Measurements from ENCODE around the gene PA2G4. TPM values are rescaled to one million over a fixed set of nuclear protein-coding genes. Genes with fewer than 3 reads are reported as not detected.
A peak's percentile ranks its signal among the peaks of the same experiment; 100 is the strongest.

The PA2G4 gene
- total RNA-seq, 1 experiment from 2014 or later = 406 TPM

- POLR2A ChIA-PET (ENCODE audit: unreplicated experiment) = no interaction called here
- H3K79me2 ChIP-seq (ENCODE audit: low read length) = peaks cover 30% of the 10 kb centered on the region
- no peaks in the 10 kb centered on the region for H3K9me3 ChIP-seq (ENCODE audit: low read length)
- H3K27me3 ChIP-seq (ENCODE audit: low read length) = no peaks in the 10 kb centered on the region
- no peak overlapping the region for H3K9ac ChIP-seq (ENCODE audit: low read length)
- H3F3A ChIP-seq (ENCODE audit: low read length, unreplicated experiment) = no peaks in the 10 kb centered on the region
- H3K9me2 ChIP-seq (replicated peaks; ENCODE audit: low read length) = no peaks in the 10 kb centered on the region
- H4K20me1 ChIP-seq (ENCODE audit: low read length) = no peaks in the 10 kb centered on the region
- intact Hi-C loops (cut with micrococcal nuclease) = no loop called here
- BruUV-seq (replicated peaks) = no TSS peak
- no peak overlapping the region for H2AFZ ChIP-seq (ENCODE audit: low read length)
- TF ChIP-seq EZH2phosphoT487 (IDR thresholded peaks at IDR 0.05; ENCODE audit: borderline replicate concordance, low read length) (no peak), CTCF (conservative IDR thresholded peaks at IDR 0.05; ENCODE audit: low read depth, low read length) (peak; percentile 60)
- H3K4me1 ChIP-seq (ENCODE audit: insufficient read depth, low read length) = peaks cover 30% of the 10 kb centered on the region
- no peak overlapping the region for H3K27ac ChIP-seq (ENCODE audit: low read length)
- ATAC-seq (no peak), DNase-seq (peak; percentile 57)
- H3K4me3 ChIP-seq (ENCODE audit: low read length) = no peak overlapping the region
- no peak overlapping the region for H3K4me2 ChIP-seq (ENCODE audit: low read length)
- peaks cover 9% of the 10 kb centered on the region; the same call in 1 of the 2 replicates for H3K36me3 ChIP-seq (ENCODE audit: low read depth, low read length)
- CTCF ChIA-PET = interaction anchor here (0.5 to 0.9 kb wide), 3 partner anchors 19 to 423 kb away, joined by 4 to 6 read pairs (median 5); partner anchors contain the start of gene PA2G4
Measured at GRCh38 chr12:56084958-56085543, 19.3 kb upstream of the PA2G4 start.

DNA sequence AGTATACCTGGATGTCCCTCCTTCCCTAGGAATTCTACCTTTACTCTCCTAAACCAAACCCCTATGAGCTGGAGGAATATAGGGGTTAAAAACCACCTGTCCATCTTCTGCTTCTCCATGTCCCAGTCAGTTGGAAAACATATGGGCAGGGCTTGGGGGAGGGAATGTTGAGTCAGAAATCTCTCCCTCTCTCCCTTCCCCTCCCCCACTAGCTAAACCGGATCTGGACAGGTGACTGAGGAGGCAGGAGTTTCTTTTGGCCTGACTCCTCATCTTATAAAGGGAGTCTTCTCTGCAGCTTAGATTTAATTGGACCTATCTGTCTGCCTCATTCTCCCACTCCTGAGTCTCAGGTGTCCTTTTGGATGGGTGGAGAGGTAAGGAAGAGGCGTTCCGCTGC lies 18.3 kb upstream of the PA2G4 start:
- no TSS peak for BruUV-seq (replicated peaks)
- POLR2A ChIA-PET (ENCODE audit: unreplicated experiment) = interaction anchor here (0.6 kb wide), 1 partner anchor 105 kb away, joined by 3 read pairs; no protein-coding TSS in a partner anchor
- DNase-seq = peak; percentile 90

More for the DNA sequence above, 18.3 kb upstream of the PA2G4 start:
- Histone ChIP-seq H2AFZ (ENCODE audit: low read length) (no peak overlapping the region), H3K4me1 (ENCODE audit: insufficient read depth, low read length) (peaks cover 26% of the 10 kb centered on the region), H3K27ac (ENCODE audit: low read length) (peak overlapping the region; percentile 47), H3K27me3 (ENCODE audit: low read length) (no peaks in the 10 kb centered on the region), H3K79me2 (ENCODE audit: low read length) (peaks cover 20% of the 10 kb centered on the region), H3K4me3 (ENCODE audit: low read length) (0 out of 2 replicates have a peak overlapping the region, but pooled peaks have one; percentile 31), H3K9me2 (replicated peaks; ENCODE audit: low read length) (no peaks in the 10 kb centered on the region), H3K36me3 (ENCODE audit: low read depth, low read length) (peaks cover 9% of the 10 kb centered on the region; the same call in 1 of the 2 replicates), H3K9ac (ENCODE audit: low read length) (no peak overlapping the region), H3K4me2 (ENCODE audit: low read length) (peak overlapping the region; percentile 44), H3F3A (ENCODE audit: low read length, unreplicated experiment) (no peaks in the 10 kb centered on the region), H3K9me3 (ENCODE audit: low read length) (no peaks in the 10 kb centered on the region), H4K20me1 (ENCODE audit: low read length) (no peaks in the 10 kb centered on the region)
- CTCF ChIA-PET = interaction anchor here (0.7 kb wide), 1 partner anchor 18 kb away, joined by 5 read pairs; the partner anchor contains the start of gene PA2G4
- no peak for TF ChIP-seq CTCF (conservative IDR thresholded peaks at IDR 0.05; ENCODE audit: low read depth, low read length)
- no peak for TF ChIP-seq EZH2 (IDR thresholded peaks at IDR 0.05; ENCODE audit: low read length, unreplicated experiment)
- no peak for TF ChIP-seq EZH2phosphoT487 (IDR thresholded peaks at IDR 0.05; ENCODE audit: borderline replicate concordance, low read length)
- intact Hi-C loops (cut with micrococcal nuclease) = no loop called here
- peak; percentile 42 for ATAC-seq

All from PC-3 (cell line).